ENCODE measurements around the gene SASH1. TPM values are rescaled to one million over a fixed set of nuclear protein-coding genes. Genes with fewer than 3 reads are reported as not detected.

The SASH1 gene
- total RNA-seq, 2 experiments from 2014 or later, result 0.44 to 1.2 TPM

DNA sequence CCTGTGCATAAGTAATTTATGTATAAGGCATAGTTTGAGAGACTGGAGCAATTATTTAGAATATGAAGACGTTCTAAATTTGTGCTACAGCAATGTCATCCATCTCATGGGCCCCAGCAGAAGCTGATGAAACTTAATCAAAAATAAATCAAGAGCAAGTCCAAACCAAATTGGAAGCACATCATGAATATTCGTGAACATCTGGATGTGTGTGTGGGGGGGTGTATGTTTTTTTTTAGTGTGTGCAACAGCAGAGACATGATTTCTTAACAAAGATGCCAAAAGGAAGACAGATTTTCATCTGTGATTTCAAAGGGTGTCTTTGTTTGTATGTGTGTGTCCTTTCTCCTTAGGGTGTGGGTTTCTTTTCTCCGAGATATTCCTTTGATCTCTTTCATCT, 58.9 kb downstream of the SASH1 start:
- no peak overlapping the region for H3K27ac Mint-ChIP-seq
- POLR2A ChIA-PET, result no interaction called here

DNA sequence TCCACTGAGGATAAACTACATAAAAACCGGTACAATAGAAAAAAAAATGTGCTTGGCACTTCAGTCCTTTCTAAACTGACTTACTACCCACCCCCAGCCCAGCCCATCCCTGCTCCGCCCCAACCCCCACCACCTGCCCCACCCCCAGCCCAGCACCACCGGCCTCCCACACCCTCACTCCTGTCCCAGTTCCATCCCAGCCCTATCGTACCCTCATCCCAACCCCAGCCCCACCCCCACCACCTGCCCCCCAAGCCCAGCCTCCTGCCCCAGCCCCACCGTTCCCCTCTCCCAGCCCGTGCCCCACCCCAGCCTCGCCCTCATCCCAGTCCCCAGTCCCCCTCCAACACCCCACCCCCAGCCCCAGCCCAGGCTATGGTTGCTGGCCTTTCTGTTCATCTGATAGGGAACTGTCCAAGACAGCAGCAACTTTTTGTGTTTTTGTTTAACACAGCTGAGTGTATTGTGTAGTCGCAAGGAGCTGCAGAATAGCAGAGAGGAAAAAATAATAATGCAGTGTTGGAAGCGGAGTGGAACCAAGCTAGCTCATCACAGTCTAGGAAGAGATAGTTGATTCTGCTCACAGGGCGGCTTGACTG, 61.9 kb downstream of the SASH1 start:
- ChIA-PET POLR2A (no interaction called here), CTCF (no interaction called here)
- intact Hi-C loops (cut with micrococcal nuclease), result no loop called here
- Mint-ChIP-seq H3K36me3 (no peaks in the 10 kb centered on the region), H3K4me3 (no peak overlapping the region), H3K9me3 (no peaks in the 10 kb centered on the region), H3K27me3 (peaks cover 7% of the 10 kb centered on the region), H3K4me1 (ENCODE audit: low read depth) (no peaks in the 10 kb centered on the region), H3K27ac (no peak overlapping the region)
- no peak for DNase-seq

More for the DNA sequence above, 58.9 kb downstream of the SASH1 start:
- CTCF ChIA-PET, result no interaction called here
- Mint-ChIP-seq H3K9me3 (no peaks in the 10 kb centered on the region), H3K27me3 (peaks cover 8% of the 10 kb centered on the region), H3K4me3 (no peak overlapping the region), H3K4me1 (ENCODE audit: low read depth) (no peaks in the 10 kb centered on the region), H3K36me3 (no peaks in the 10 kb centered on the region)
- intact Hi-C loops (cut with micrococcal nuclease), result no loop called here
- DNase-seq, result no peak

DNA sequence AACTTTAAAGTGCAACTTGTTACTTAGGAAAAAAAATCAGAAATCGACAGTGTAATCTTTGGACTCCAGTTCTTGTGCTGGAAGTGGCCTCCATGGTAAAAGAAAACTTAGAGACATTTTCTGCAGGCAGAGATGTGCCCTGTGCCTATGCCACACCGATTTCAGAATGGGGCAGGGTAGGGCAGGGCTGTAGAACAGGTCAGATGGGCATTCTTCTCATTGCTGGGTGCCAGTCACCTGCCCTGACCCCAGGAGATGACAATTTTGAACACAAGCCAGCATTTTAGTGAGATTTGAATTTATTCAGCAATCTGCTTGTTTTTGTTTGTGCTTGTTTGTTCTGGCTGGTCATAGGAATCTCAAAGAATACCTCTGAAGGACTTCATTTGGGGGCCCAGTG, 63.3 kb downstream of the SASH1 start:
- CTCF ChIA-PET, result no interaction called here
- Mint-ChIP-seq H3K36me3 (no peaks in the 10 kb centered on the region), H3K9me3 (no peaks in the 10 kb centered on the region), H3K4me1 (ENCODE audit: low read depth) (no peaks in the 10 kb centered on the region), H3K27ac (no peak overlapping the region), H3K4me3 (no peak overlapping the region), H3K27me3 (peaks cover 7% of the 10 kb centered on the region)
- intact Hi-C loops (cut with micrococcal nuclease), result no loop called here
- DNase-seq, result no peak
- POLR2A ChIA-PET, result no interaction called here

DNA sequence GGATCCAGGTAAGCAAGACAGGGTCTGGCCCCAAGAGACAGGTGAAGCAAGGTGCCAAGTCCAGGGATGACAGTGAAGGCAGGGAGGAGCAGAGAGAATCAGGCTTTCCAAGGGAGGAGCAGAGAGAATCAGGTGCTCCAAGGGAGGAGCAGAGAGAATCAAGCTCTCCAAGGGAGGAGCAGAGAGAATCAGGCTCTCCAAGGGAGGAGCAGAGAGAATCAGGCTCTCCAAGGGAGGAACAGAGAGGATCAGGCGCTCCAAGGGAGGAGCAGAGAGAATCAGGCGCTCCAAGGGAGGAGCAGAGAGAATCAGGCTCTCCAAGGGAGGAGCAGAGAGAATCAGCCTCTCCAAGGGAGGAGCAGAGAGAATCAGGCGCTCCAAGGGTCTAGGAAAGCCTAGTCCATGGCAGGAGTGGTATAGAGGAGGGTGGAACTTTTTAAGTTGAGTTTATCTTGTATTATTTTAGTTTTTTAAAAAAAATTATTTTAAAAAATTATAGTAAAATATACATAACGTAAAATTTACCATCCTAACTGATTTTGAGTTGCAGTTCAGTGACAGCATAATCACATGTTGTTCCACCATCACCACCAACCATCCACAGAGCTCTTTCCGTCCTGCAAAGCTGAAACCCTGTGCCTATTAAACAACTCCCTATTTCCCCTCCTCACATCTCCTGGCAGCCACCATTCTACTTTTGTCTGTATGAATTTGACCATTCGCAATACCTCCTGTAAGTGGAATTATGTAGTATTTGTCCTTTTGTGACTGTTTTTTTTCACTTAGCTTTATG, 64.1 kb downstream of the SASH1 start:
- Mint-ChIP-seq H3K4me3 (no peak overlapping the region), H3K27me3 (peaks cover 7% of the 10 kb centered on the region), H3K36me3 (no peaks in the 10 kb centered on the region), H3K27ac (no peak overlapping the region), H3K9me3 (no peaks in the 10 kb centered on the region), H3K4me1 (ENCODE audit: low read depth) (no peaks in the 10 kb centered on the region)
- ChIA-PET CTCF (no interaction called here), POLR2A (no interaction called here)
- no peak for DNase-seq
- intact Hi-C loops (cut with micrococcal nuclease), result no loop called here

DNA sequence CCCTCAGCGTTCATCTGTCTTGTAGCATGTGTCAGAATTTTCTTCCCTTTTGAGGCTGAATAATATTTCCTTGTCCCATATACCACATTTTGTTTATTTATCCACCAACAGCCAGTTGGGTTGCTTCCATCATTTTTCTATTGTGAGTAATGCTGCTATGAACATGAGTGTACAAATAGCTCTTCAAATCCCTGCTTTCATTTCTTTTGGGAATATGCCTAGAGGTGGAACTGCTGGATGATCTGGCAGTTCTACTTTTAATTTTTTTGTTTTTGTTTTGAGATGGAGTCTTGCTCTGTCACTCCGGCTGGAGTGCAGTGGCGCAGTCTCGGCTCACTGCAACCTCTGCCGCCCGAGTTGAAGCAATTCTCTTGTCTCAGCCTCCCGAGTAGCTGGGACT, 64.7 kb downstream of the SASH1 start:
- Mint-ChIP-seq H3K9me3 (no peaks in the 10 kb centered on the region), H3K4me3 (no peak overlapping the region), H3K27ac (no peak overlapping the region), H3K4me1 (ENCODE audit: low read depth) (no peaks in the 10 kb centered on the region), H3K36me3 (no peaks in the 10 kb centered on the region), H3K27me3 (peaks cover 6% of the 10 kb centered on the region)
- POLR2A ChIA-PET, result no interaction called here
- intact Hi-C loops (cut with micrococcal nuclease), result no loop called here
- no peak for DNase-seq
- CTCF ChIA-PET, result no interaction called here

DNA sequence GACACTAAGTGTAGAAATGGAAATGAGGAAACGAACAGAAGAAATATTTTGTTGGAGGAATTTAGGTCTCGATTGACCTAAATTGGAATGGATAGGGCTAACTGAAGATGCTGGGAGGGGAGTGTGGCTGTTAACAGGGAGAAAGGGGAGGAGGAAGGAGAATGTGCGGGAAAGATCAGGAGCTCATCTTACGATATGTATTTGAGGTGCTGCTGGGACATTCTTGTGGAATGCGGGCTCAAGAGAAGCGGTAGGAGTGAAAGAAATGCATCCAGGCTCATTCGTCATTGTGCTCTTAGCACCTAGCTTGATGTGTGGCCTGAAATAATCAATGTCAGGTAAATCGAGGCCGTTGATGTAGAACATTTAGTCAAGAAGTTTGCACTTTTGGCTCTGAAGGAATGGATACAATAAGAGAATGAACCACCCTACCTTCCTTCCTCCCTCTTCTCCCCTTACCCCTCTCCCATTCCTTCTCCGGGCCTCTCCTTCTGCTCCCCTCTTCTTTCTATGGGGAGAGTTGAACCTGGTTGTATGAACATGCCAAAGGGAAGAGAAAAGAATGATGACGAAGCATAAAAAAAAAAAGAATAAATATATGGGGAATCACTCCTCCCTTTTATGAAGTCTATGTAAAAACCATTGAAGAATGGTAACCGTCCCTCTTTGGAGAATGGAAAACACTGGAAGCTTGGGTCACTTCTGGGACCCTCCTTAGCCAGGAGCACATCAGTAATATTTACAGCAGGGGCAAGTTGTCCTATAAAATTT, 70.9 kb downstream of the SASH1 start:
- DNase-seq, result no peak
- peaks cover 6% of the 10 kb centered on the region for H3K27me3 Mint-ChIP-seq
- no peaks in the 10 kb centered on the region for H3K4me1 Mint-ChIP-seq (ENCODE audit: low read depth)
- no peaks in the 10 kb centered on the region for H3K9me3 Mint-ChIP-seq
- intact Hi-C loops (cut with micrococcal nuclease), result no loop called here
- no peak overlapping the region for H3K4me3 Mint-ChIP-seq
- H3K27ac Mint-ChIP-seq, result no peak overlapping the region
- no peaks in the 10 kb centered on the region for H3K36me3 Mint-ChIP-seq
- POLR2A ChIA-PET, result no interaction called here
- CTCF ChIA-PET, result no interaction called here

DNA sequence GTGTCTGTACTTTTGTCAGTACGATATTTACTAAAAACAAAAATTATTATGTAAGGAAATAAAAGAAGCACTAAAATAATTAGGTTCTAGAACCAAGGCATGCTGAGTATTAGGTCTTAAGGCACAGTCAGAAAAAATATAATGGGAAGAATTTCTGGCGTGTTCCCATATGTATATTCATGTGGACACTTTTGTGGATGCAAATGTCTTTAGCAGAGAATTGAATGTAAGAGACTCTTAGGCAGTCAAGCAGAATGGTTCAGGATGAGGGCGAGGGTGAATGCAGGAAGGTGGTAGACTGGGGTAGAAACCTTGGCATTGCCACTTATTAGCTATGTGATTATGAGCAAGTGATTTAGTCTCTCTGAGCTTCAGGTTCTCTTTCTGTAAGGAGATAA, 71.5 kb downstream of the SASH1 start:
- H3K36me3 Mint-ChIP-seq, result no peaks in the 10 kb centered on the region
- no peaks in the 10 kb centered on the region for H3K4me1 Mint-ChIP-seq (ENCODE audit: low read depth)
- POLR2A ChIA-PET, result no interaction called here
- CTCF ChIA-PET, result no interaction called here
- peaks cover 5% of the 10 kb centered on the region for H3K27me3 Mint-ChIP-seq
- H3K4me3 Mint-ChIP-seq, result no peak overlapping the region
- H3K9me3 Mint-ChIP-seq, result no peaks in the 10 kb centered on the region
- intact Hi-C loops (cut with micrococcal nuclease), result no loop called here
- no peak overlapping the region for H3K27ac Mint-ChIP-seq
- DNase-seq, result no peak

DNA sequence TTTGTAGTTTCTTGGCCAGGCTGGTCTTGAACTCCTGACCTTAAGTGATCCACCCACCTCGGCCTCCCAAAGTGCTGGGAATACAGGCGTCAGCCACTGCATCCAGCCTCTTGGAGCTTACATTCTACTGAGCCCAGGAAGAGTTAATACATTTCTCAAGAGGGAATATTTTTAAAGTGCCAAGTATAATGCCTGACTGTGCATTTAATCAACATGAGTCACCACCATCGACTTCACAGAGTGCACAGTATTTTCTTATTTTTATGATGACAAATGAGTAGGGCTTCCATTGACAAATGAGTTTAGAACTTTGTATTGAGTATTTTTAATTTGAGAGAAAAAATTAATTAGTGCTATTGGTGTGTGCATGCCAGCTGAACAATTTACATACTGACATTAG, 72.2 kb downstream of the SASH1 start:
- H3K4me1 Mint-ChIP-seq (ENCODE audit: low read depth), result no peaks in the 10 kb centered on the region
- no peak overlapping the region for H3K4me3 Mint-ChIP-seq
- POLR2A ChIA-PET, result no interaction called here
- no peaks in the 10 kb centered on the region for H3K36me3 Mint-ChIP-seq
- CTCF ChIA-PET, result no interaction called here
- intact Hi-C loops (cut with micrococcal nuclease), result no loop called here
- peaks cover 5% of the 10 kb centered on the region for H3K27me3 Mint-ChIP-seq
- no peaks in the 10 kb centered on the region for H3K9me3 Mint-ChIP-seq
- DNase-seq, result no peak
- no peak overlapping the region for H3K27ac Mint-ChIP-seq

DNA sequence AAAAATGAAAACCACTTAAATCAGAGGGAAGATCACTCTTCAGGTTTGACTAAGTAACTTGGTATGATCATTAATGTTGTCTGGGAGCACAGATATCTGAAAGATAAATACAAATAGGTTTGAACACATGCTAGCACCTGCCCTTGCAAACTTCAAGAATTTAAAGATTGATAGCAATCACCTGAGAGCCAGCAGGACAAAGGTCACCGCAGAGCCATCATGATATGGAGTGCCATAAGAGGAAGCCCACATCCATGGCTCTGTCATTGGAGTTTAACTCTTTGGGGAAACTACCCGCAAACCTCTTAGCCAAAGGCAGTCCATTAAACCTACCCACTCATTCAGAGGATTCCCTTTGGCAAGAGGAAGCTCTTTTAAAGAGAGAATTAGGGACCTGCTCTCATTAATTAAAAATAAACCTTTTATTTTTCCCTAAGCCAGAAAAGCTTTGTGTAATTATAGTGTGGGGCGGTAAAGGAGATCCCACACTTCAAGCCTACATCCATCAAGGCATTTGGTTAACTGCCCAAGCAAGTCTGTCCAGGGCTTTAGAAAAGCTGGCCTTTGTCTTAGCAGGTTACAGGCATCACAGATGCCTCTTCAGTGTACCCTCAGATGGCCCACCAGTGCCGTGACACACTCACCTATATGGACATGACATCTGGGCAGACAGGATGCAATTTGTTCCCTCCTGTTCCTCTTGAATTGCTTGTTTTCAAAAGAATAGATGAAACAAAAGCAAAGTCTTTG, 73.0 kb downstream of the SASH1 start:
- Mint-ChIP-seq H3K4me3 (no peak overlapping the region), H3K9me3 (no peaks in the 10 kb centered on the region), H3K4me1 (ENCODE audit: low read depth) (no peaks in the 10 kb centered on the region), H3K27ac (no peak overlapping the region), H3K27me3 (peaks cover 5% of the 10 kb centered on the region), H3K36me3 (no peaks in the 10 kb centered on the region)
- intact Hi-C loops (cut with micrococcal nuclease), result no loop called here
- ChIA-PET POLR2A (no interaction called here), CTCF (interaction anchor here (0.5 kb wide), 1 partner anchor 574 kb away, joined by 3 read pairs; no protein-coding TSS in a partner anchor)
- DNase-seq, result no peak

DNA sequence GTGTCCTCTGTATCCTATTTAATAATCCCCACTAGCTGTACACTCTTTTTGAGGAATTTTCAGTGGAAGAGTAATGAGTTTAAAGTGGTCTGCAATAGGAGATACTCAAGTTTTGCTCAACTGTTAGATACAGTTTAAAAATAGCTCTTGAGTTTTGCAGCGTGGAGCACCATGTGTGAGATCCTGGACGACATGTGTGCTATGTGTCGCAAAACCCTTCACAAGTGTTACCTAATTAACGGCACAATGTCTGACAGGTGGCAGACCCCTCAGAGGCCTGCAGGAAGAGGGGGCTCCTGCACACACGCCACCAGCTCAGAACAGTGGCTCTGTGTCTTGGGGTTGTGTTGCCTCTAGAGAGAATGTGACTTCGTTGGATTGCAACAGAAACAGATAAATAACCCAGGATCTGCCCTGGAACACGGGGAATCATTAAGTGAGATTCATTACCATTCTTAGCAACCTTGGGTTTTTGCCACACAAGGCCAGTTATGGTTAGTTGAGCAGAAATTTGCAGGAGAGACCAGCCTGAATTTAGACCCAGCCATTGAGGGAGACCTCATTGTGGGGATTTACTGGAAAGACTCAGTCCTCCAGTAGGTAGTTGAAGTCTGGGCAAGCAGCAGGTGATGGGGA, 73.8 kb downstream of the SASH1 start:
- H3K36me3 Mint-ChIP-seq, result no peaks in the 10 kb centered on the region
- H3K9me3 Mint-ChIP-seq, result no peaks in the 10 kb centered on the region
- H3K4me1 Mint-ChIP-seq (ENCODE audit: low read depth), result no peaks in the 10 kb centered on the region
- ChIA-PET POLR2A (no interaction called here), CTCF (interaction anchor here (0.5 kb wide), 1 partner anchor 573 kb away, joined by 3 read pairs; no protein-coding TSS in a partner anchor)
- no peak for DNase-seq
- H3K27me3 Mint-ChIP-seq, result peaks cover 5% of the 10 kb centered on the region
- no peak overlapping the region for H3K4me3 Mint-ChIP-seq
- no peak overlapping the region for H3K27ac Mint-ChIP-seq
- intact Hi-C loops (cut with micrococcal nuclease), result no loop called here

DNA sequence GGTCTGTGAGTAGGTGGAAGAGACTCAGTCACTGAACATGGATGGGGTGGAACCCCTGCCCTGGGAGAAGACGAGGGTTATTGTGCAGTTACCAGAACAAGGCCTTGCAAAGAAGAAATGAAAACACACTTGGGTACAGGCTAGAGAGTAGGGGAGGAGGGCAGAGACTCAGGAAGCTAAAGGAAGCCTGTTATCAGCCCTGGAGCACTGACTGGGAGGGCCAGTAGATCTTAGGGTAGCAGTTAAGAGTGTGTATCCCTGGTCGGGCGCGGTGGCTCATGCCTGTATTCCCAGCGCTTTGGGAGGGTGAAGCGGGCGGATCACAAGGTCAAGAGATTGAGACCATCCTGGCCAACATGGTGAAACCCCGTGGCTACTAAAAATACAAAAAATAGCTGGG, 74.4 kb downstream of the SASH1 start:
- H3K4me1 Mint-ChIP-seq (ENCODE audit: low read depth), result no peaks in the 10 kb centered on the region
- POLR2A ChIA-PET, result no interaction called here
- DNase-seq, result no peak
- intact Hi-C loops (cut with micrococcal nuclease), result no loop called here
- no peaks in the 10 kb centered on the region for H3K9me3 Mint-ChIP-seq
- no peak overlapping the region for H3K4me3 Mint-ChIP-seq
- CTCF ChIA-PET, result no interaction called here
- no peaks in the 10 kb centered on the region for H3K36me3 Mint-ChIP-seq
- peaks cover 5% of the 10 kb centered on the region for H3K27me3 Mint-ChIP-seq
- H3K27ac Mint-ChIP-seq, result no peak overlapping the region

DNA sequence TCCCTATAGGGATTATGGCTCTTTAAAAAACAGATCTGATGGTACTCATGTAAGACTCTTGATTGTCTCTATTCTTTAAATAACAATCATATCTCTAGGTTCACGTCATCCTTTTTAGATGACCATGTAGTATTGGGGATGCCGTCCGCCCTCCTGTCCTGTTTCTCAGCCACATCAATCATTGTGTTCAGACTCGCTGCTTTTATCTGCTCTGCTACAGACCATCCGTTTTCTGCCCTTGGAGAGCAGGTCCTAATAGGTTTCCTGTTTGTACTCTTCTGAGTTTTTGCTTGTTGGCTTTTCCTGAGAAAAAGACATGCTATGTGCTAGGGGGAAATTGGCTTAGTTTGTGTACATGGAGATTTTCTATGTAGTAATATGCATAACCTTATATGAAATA, 76.8 kb downstream of the SASH1 start:
- intact Hi-C loops (cut with micrococcal nuclease), result no loop called here
- H3K4me3 Mint-ChIP-seq, result no peak overlapping the region
- POLR2A ChIA-PET, result no interaction called here
- H3K9me3 Mint-ChIP-seq, result no peaks in the 10 kb centered on the region
- no peak overlapping the region for H3K27ac Mint-ChIP-seq
- peaks cover 5% of the 10 kb centered on the region for H3K27me3 Mint-ChIP-seq
- CTCF ChIA-PET, result no interaction called here
- no peaks in the 10 kb centered on the region for H3K36me3 Mint-ChIP-seq
- no peak for DNase-seq
- no peaks in the 10 kb centered on the region for H3K4me1 Mint-ChIP-seq (ENCODE audit: low read depth)

Data from activated CD4-positive, alpha-beta memory T cell treated with anti-CD3 and anti-CD28 coated beads for 36 hours (primary cell).